Measurements from ENCODE around the gene PIK3AP1. TPM values are rescaled to one million over a fixed set of nuclear protein-coding genes. Genes with fewer than 3 reads are reported as not detected.

PIK3AP1 gene
- polyA plus RNA-seq, 3 donors from 2014 or later = 87.4 to 186 (median 98.3) TPM

DNA sequence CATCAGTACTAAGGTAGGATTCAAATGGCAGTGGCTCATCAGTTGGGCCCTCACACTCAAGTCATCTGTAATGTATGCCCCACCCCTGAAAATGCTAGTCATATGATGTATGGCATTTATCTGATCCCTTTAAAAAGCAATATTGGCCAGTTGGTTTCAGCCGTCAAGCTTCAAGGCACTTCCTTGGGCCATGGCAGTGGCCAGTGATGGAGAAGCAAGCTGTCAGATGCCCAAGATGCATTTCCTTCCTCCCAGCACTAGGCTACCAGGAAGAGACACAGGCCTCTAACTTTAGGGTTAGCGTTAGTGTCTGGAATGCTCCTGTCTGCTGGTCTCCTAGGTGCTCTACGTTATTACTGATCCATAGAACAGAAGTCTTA, 64.1 kb downstream of the PIK3AP1 start:
- Mint-ChIP-seq H3K9me3 (peaks cover 0 to 3% (median 0%) of the 10 kb centered on the region in 6 donors), H3K4me3 (peak overlapping the region; percentile 62 to 91 (median 72)), H3K27ac (peak overlapping the region; percentile 87 to 100 (median 98)), H3K4me1 (peaks cover 91 to 97% of the 10 kb centered on the region in 2 donors), H3K36me3 (peaks cover 13 to 29% (median 18%) of the 10 kb centered on the region in 3 donors), H3K27me3 (ENCODE audit: low read depth in 3 of 3) (peaks cover 6 to 19% (median 11%) of the 10 kb centered on the region in 3 donors)
- no peak for DNase-seq

DNA sequence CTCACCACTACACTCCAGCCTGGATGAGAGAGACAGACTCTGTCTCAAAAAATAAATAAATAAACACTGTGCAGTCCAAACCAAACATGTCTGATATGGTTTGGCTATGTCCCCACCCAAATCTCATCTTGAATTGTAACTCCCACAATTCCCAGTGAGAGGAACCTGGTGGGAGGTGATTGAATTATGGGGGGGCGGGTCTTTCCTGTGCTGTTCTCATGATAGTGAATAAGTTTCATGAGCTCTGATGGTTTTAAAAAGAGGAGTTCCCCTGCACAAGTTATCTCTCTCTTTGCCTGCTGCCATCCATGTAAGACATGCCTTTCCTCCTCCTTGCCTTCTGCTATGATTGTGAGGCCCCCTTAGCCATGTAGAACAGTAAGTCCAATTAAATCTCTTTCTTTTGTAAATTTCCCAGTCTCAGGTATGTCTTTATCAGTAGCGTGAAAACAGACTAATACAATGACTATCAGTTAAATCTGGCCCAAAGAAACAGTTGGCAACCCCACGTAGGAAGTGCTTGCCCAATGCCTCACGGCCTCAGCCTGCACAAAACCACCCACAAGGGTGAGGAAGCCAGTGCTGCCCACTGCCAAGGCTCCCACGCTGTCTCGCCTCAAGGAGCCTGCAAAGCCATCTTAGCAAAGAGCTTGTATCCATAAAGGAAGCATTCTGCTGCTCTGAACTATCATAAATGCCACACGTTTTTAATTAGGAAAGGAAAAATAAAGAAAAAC, 64.7 kb downstream of the PIK3AP1 start:
- H3K4me3 Mint-ChIP-seq = peak overlapping the region; percentile 62 to 91 (median 72)
- DNase-seq = peak in 2 of 3 donors; percentile 44 to 45
- H3K9me3 Mint-ChIP-seq = peaks cover 0 to 3% (median 0%) of the 10 kb centered on the region in 6 donors
- peaks cover 6 to 22% (median 15%) of the 10 kb centered on the region in 3 donors for H3K27me3 Mint-ChIP-seq (ENCODE audit: low read depth in 3 of 3)
- H3K27ac Mint-ChIP-seq = peak overlapping the region; percentile 87 to 100 (median 98)
- H3K4me1 Mint-ChIP-seq = peaks cover 91 to 97% of the 10 kb centered on the region in 2 donors
- peaks cover 18 to 31% (median 22%) of the 10 kb centered on the region in 3 donors for H3K36me3 Mint-ChIP-seq

DNA sequence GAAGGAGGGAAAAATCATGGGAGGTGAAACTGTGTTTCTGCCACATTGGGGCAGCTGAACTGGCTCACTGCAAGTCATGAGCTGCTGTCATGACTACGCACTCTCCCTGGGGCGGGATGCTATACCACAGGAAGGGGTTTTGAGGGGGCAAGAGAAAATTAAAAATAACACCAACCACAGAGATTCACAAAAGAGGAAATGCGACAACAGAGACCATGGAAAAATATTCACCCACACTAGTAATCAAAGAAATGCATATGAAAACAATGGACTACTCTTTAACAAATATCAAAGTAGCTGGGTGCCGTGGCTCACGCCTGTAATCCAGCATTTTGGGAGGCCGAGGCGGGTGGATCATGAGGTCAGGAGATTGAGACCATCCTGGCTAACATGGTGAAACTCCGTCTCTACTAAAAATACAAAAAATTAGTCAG, 68.3 kb downstream of the PIK3AP1 start:
- Mint-ChIP-seq H3K4me1 (peaks cover 83 to 93% of the 10 kb centered on the region in 2 donors), H3K9me3 (peaks cover 0 to 3% (median 0%) of the 10 kb centered on the region in 6 donors), H3K27me3 (ENCODE audit: low read depth in 3 of 3) (peaks cover 4 to 22% (median 17%) of the 10 kb centered on the region in 3 donors), H3K36me3 (peaks cover 47 to 67% (median 50%) of the 10 kb centered on the region in 3 donors), H3K27ac (peak overlapping the region; percentile 97 to 100 (median 100)), H3K4me3 (peak overlapping the region; percentile 85 to 94 (median 89))
- DNase-seq = peak; percentile 90 to 92 (median 91)

DNA sequence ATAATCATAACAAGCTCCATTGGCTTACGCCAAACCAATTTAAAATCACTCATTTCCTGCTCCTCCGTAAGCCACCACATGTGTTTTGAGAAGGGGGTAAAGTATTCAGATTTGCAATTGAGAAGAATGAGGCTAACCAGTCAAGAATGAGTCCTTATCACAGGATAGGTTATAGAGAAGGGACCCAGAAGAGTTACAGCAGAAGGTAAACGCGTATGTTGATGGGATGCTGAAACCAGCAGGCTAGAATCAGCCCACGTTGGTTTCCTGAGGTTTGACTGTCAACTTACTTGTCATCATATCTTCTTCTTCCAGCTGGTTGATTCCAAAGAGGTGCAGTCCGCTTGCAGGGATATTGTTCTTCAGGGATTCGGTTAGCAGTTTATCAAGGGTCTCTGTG, 69.4 kb downstream of the PIK3AP1 start:
- Mint-ChIP-seq H3K36me3 (peaks cover 52 to 73% (median 57%) of the 10 kb centered on the region in 3 donors), H3K27ac (peak overlapping the region; percentile 97 to 100 (median 100)), H3K4me1 (peaks cover 81 to 93% of the 10 kb centered on the region in 2 donors), H3K27me3 (ENCODE audit: low read depth in 3 of 3) (peaks cover 4 to 22% (median 21%) of the 10 kb centered on the region in 3 donors), H3K9me3 (peaks cover 0 to 3% (median 0%) of the 10 kb centered on the region in 6 donors), H3K4me3 (peak overlapping the region; percentile 85 to 94 (median 89))
- peak in 2 of 3 donors; percentile 30 to 44 for DNase-seq

DNA sequence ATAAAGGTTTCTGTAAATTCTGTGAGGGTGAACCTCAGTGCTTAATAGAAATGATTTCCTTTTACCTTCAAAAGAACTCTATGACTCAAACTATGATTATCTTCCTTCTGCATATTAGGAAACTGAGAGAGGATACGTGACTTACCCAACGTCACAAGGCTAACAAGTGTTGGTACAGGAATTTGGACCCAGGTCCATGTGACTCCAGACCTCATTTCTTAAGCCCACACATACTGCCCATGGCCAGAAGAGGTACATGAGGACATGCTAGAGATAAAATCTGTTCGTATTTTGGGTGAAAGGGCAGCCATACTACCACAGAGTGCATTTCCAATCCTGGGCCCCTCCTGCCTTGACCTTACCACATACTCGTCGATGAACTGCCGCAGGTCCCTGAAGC, 72.0 kb downstream of the PIK3AP1 start:
- H3K9me3 Mint-ChIP-seq = no peaks in the 10 kb centered on the region
- H3K4me1 Mint-ChIP-seq = peaks cover 65 to 80% of the 10 kb centered on the region in 2 donors
- DNase-seq = no peak
- H3K4me3 Mint-ChIP-seq = peak overlapping the region in 1 of 5 donors; percentile 41
- H3K27ac Mint-ChIP-seq = peak overlapping the region; percentile 48 to 98 (median 84)
- H3K36me3 Mint-ChIP-seq = peaks cover 49 to 76% (median 60%) of the 10 kb centered on the region in 3 donors
- peaks cover 4 to 21% (median 19%) of the 10 kb centered on the region in 3 donors for H3K27me3 Mint-ChIP-seq (ENCODE audit: low read depth in 3 of 3)

DNA sequence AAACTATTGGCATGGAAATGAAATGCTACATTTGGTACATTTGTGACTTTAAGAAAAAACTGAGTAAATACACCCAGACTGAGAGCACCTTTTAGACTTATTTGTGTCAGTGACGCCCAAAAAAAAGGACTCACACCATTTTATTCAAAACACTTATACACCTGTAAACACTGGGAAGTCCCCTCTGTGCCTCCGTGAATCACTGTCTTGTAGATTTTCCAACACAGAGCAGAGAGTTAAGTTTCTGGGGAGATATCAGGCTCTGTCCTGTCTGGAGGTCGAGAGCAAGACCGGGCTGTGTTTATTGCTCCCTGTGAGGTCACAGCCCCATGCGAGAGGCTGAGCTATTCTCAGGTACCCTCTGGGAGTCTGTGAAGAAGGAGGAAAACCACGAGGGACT, 72.8 kb downstream of the PIK3AP1 start:
- H3K4me3 Mint-ChIP-seq = peak overlapping the region in 3 of 5 donors; percentile 53 to 80 (median 73)
- peaks cover 49 to 81% (median 60%) of the 10 kb centered on the region in 3 donors for H3K36me3 Mint-ChIP-seq

DNA sequence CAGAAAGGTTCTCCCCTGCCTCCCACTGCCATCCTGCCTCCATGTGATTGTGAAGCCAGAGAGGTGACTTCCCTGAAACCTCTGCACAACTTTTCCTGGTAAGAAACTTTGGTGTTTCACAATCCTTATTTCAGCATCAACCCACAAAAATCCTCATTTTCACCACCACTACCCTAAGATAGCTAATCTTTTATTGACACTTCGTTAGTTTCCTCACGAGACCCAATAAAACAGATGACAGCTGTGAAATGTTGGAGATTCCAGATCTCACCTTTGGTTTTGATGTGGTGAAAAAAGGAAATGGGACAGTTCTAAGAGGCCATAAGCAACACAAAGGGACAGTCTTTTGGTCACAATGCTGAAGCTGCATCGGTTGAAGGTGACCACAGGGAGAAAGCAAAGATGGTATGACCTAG, 73.6 kb downstream of the PIK3AP1 start:
- peaks cover 49 to 75% (median 54%) of the 10 kb centered on the region in 3 donors for H3K36me3 Mint-ChIP-seq
- peak overlapping the region; percentile 55 to 98 (median 88) for H3K27ac Mint-ChIP-seq
- no peaks in the 10 kb centered on the region for H3K9me3 Mint-ChIP-seq
- peaks cover 49 to 74% of the 10 kb centered on the region in 2 donors for H3K4me1 Mint-ChIP-seq
- peak overlapping the region; percentile 37 to 80 (median 62) for H3K4me3 Mint-ChIP-seq
- peaks cover 0 to 16% (median 6%) of the 10 kb centered on the region in 3 donors for H3K27me3 Mint-ChIP-seq (ENCODE audit: low read depth in 3 of 3)
- peak in 2 of 3 donors; percentile 42 to 52 for DNase-seq

More for the DNA sequence above, 72.8 kb downstream of the PIK3AP1 start:
- DNase-seq = no peak
- Mint-ChIP-seq H3K9me3 (no peaks in the 10 kb centered on the region), H3K4me1 (peaks cover 56 to 80% of the 10 kb centered on the region in 2 donors), H3K27ac (peak overlapping the region; percentile 55 to 98 (median 88)), H3K27me3 (ENCODE audit: low read depth in 3 of 3) (peaks cover 4 to 21% (median 13%) of the 10 kb centered on the region in 3 donors)

DNA sequence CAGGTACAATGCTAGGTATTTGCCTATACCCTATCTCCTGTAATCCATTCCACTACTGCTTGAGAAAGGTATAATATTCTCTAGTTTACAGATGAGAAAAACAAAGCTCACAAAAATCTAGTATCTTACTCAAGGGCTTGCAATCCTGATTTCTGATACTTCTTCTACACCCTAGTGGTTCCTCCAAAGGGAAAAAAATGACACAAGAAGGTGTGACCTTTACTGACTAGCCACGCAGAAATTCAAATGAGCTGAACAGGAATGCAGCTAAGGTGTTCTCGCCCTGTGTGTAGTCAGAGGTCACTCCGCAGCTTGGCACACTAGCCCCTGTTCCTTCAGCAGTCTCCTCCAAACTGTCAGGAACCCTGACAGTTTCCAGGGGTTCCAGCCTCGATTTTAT, 74.0 kb downstream of the PIK3AP1 start:
- H3K27me3 Mint-ChIP-seq (ENCODE audit: low read depth in 3 of 3) = peaks cover 0 to 15% (median 3%) of the 10 kb centered on the region in 3 donors
- peak overlapping the region; percentile 55 to 98 (median 88) for H3K27ac Mint-ChIP-seq
- peaks cover 49 to 73% (median 54%) of the 10 kb centered on the region in 3 donors for H3K36me3 Mint-ChIP-seq
- peaks cover 46 to 69% of the 10 kb centered on the region in 2 donors for H3K4me1 Mint-ChIP-seq
- no peak for DNase-seq
- no peaks in the 10 kb centered on the region for H3K9me3 Mint-ChIP-seq
- H3K4me3 Mint-ChIP-seq = peak overlapping the region in 4 of 5 donors; percentile 37 to 80 (median 68)

DNA sequence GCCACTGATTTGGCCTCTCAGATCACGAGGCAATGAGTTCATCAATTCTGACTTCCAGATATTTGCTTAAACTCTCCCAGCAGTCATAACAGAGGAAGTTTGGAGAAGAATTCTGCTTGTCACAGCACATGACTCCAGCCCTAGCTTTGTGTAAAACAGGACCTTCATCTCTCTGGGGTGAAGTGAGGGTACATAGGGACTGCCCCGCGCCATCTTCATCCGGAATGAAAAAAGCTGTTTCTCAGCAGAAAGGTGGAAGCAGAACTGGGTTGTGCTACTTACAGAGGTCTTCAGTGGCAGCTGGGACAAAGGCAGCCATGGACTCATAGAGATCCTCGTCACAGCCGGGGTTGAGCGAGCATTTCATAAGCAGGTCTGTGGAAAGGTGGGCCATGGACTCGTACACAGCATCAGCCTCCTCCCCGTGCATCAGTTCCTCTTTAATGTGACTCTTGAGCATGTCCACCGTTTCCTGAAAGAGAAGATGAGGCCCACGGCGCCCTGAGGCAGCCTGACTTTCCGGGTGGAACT, 75.1 kb downstream of the PIK3AP1 start:
- H3K4me1 Mint-ChIP-seq = peaks cover 43 to 69% of the 10 kb centered on the region in 2 donors
- H3K27me3 Mint-ChIP-seq (ENCODE audit: low read depth in 3 of 3) = peaks cover 0 to 13% (median 5%) of the 10 kb centered on the region in 3 donors
- H3K4me3 Mint-ChIP-seq = no peak overlapping the region
- no peaks in the 10 kb centered on the region for H3K9me3 Mint-ChIP-seq
- peak overlapping the region in 5 of 6 donors; percentile 14 to 69 (median 56) for H3K27ac Mint-ChIP-seq
- no peak for DNase-seq
- H3K36me3 Mint-ChIP-seq = peaks cover 39 to 68% (median 47%) of the 10 kb centered on the region in 3 donors

DNA sequence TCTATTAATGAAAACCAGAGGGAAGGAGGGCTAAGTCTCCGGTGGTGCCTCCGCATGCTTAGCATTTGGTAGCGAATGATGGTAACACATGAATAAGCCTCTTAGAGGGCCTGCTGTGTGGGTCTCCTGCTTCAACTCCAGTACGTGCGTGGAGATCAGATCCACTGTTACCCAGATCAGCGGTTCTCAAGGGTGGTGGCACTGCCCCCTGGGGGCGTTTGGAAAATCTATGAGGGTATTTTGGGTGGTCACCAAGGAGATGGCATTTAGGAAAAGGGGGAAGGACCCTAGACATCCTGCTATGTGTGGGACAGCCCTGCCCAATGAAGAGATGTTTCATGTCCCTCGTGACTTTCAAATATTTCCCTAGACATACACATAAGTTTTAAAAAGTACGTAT, 76.4 kb downstream of the PIK3AP1 start:
- no peak for DNase-seq
- Mint-ChIP-seq H3K27me3 (ENCODE audit: low read depth in 3 of 3) (peaks cover 0 to 13% (median 5%) of the 10 kb centered on the region in 3 donors), H3K4me1 (peaks cover 40 to 71% of the 10 kb centered on the region in 2 donors), H3K36me3 (peaks cover 36 to 63% (median 39%) of the 10 kb centered on the region in 3 donors), H3K4me3 (no peak overlapping the region), H3K9me3 (no peaks in the 10 kb centered on the region), H3K27ac (peak overlapping the region in 4 of 6 donors; percentile 20 to 59 (median 46))

DNA sequence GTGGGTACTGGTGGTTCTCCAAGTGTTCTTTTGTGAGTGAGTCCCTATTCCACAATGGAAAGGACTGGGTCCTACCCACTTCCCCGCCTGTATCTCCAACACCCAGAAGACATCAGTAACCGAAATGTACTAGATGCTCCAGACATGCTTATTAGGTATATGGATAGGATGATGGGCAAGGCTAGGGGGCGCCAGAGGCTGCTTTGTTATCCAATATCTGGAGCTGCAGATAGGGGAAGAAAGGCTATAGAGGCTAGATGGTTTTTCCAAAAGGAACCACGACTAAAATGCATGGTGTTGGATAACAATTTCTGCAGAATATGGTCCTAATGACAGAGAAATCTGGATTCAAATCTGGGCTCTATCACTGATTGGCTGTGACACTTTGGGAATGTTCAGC, 77.3 kb downstream of the PIK3AP1 start:
- H3K4me3 Mint-ChIP-seq = no peak overlapping the region
- H3K9me3 Mint-ChIP-seq = no peaks in the 10 kb centered on the region
- H3K4me1 Mint-ChIP-seq = peaks cover 37 to 68% of the 10 kb centered on the region in 2 donors
- H3K36me3 Mint-ChIP-seq = peaks cover 34 to 63% (median 35%) of the 10 kb centered on the region in 3 donors
- H3K27ac Mint-ChIP-seq = peak overlapping the region; percentile 45 to 80 (median 62)
- H3K27me3 Mint-ChIP-seq (ENCODE audit: low read depth in 3 of 3) = peaks cover 0 to 13% (median 5%) of the 10 kb centered on the region in 3 donors
- peak; percentile 69 to 75 (median 73) for DNase-seq

DNA sequence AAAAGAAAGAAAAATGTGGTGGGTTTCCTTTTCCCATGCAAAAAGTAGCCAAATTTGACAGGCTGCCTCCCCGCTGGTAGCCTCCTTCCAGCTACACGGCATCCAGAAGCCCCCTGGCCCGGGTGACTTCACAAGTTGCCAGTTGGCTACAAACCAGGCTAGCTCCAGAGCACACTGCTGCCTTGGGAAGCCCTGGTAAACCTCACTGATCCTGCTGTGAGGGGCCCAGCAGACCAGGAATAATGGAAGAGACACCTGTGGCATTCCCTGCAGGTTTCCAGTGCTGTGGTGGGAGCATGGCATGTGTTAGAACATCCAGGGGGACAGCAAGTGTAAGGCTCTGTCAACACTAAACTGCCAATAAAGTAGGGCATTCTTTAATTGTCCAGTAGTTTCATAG, 77.8 kb downstream of the PIK3AP1 start:
- DNase-seq = no peak
- H3K4me1 Mint-ChIP-seq = peaks cover 33 to 64% of the 10 kb centered on the region in 2 donors
- peak overlapping the region; percentile 45 to 80 (median 62) for H3K27ac Mint-ChIP-seq
- no peaks in the 10 kb centered on the region for H3K9me3 Mint-ChIP-seq
- H3K36me3 Mint-ChIP-seq = peaks cover 34 to 63% (median 34%) of the 10 kb centered on the region in 3 donors
- no peak overlapping the region for H3K4me3 Mint-ChIP-seq
- peaks cover 0 to 12% (median 5%) of the 10 kb centered on the region in 3 donors for H3K27me3 Mint-ChIP-seq (ENCODE audit: low read depth in 3 of 3)

All from immature natural killer cell (primary cell).